ENCODE results near the gene RAVER2. TPM values are rescaled to one million over a fixed set of nuclear protein-coding genes. Genes with fewer than 3 reads are reported as not detected.

RAVER2 gene
- total RNA-seq, 1 experiment from 2014 or later, result 13.3 TPM

GRCh38 chr1:64871256-64871655 is 126.4 kb downstream of the RAVER2 start:
- no peak for DNase-seq
- no CpG with 5 or more reads among the region's 8 CpGs for WGBS (ENCODE audit: extremely low coverage, insufficient read length, low lambda C conversion rate)

More at GRCh38 chr1:64871256-64871655, 126.4 kb downstream of the RAVER2 start:
- no peak overlapping the region for H3K27ac Mint-ChIP-seq
- Histone ChIP-seq H4K5ac (ENCODE audit: insufficient read length, low read depth, low read length) (no peak overlapping the region), H2BK15ac (ENCODE audit: low read depth, low read length) (no peak overlapping the region), H3K4ac (ENCODE audit: low read depth, low read length) (no peak overlapping the region), H3K4me2 (ENCODE audit: insufficient read depth, insufficient read length, low read length) (no peak overlapping the region), H2BK12ac (ENCODE audit: insufficient read length, low read depth, low read length) (no peak overlapping the region), H3K9ac (ENCODE audit: extremely low read depth, insufficient read length, low read length) (no peak overlapping the region), H4K20me1 (ENCODE audit: control insufficient read depth, insufficient read depth, insufficient read length) (no peaks in the 10 kb centered on the region), H3K56ac (ENCODE audit: insufficient read length, low read depth, low read length) (no peak overlapping the region), H3K23ac (ENCODE audit: insufficient read length, low read depth, low read length) (no peak overlapping the region), H4K8ac (replicated peaks; ENCODE audit: insufficient read length, low read depth, low read length) (no peak overlapping the region), H2BK120ac (ENCODE audit: low read depth, low read length, poor library complexity, severe bottlenecking) (no peak overlapping the region), H2BK5ac (ENCODE audit: insufficient read length, low read length) (no peak overlapping the region), H3K18ac (ENCODE audit: insufficient read length, low read depth, low read length) (no peak overlapping the region), H3K27ac (ENCODE audit: insufficient read length, low read depth, low read length) (no peak overlapping the region), H2BK20ac (ENCODE audit: low read depth, low read length, poor library complexity, severe bottlenecking) (no peak overlapping the region), H3T11ph (ENCODE audit: low read length) (no peak overlapping the region), H3K9me3 (ENCODE audit: control insufficient read depth, low read depth, low read length) (no peaks in the 10 kb centered on the region), H2AK5ac (ENCODE audit: insufficient read length, low read length) (no peak overlapping the region), H3K23me2 (ENCODE audit: insufficient read length, low read depth, low read length, poor library complexity, severe bottlenecking) (no peaks in the 10 kb centered on the region), H3K4me1 (ENCODE audit: insufficient read depth, low read length) (no peaks in the 10 kb centered on the region), H2AFZ (ENCODE audit: low read length) (no peak overlapping the region), H3K79me2 (ENCODE audit: insufficient read depth, low read length) (no peaks in the 10 kb centered on the region), H3K14ac (ENCODE audit: insufficient read depth, low read length) (no peak overlapping the region), H3K27me3 (ENCODE audit: insufficient read depth, low read length) (no peaks in the 10 kb centered on the region), H4K91ac (ENCODE audit: insufficient read length, low read depth, low read length) (no peak overlapping the region), H3K79me1 (ENCODE audit: insufficient read depth, low read depth, low read length, poor library complexity, severe bottlenecking) (no peaks in the 10 kb centered on the region)
- peaks cover 5 to 15% (median 9%) of the 10 kb centered on the region in 3 experiments; a peak in 5 of 7 replicates for H3K36me3 Mint-ChIP-seq (ENCODE audit: insufficient read depth in 1 of 3, low read depth in 3 of 3)
- H3K4me3 Mint-ChIP-seq, result no peak overlapping the region
- no peaks in the 10 kb centered on the region for H3K4me1 Mint-ChIP-seq
- H3K27me3 Mint-ChIP-seq (ENCODE audit: low read depth), result no peaks in the 10 kb centered on the region
- H3K9me3 Mint-ChIP-seq, result no peaks in the 10 kb centered on the region
- TF ChIP-seq CTCF (conservative IDR thresholded peaks at IDR 0.05), result no peak

All from H9 (cell line).